Measurements from ENCODE around the gene TAL2. TPM values are rescaled to one million over a fixed set of nuclear protein-coding genes. Genes with fewer than 3 reads are reported as not detected.

The TAL2 gene
- polyA plus RNA-seq, 1 donor = 0.58 TPM

DNA sequence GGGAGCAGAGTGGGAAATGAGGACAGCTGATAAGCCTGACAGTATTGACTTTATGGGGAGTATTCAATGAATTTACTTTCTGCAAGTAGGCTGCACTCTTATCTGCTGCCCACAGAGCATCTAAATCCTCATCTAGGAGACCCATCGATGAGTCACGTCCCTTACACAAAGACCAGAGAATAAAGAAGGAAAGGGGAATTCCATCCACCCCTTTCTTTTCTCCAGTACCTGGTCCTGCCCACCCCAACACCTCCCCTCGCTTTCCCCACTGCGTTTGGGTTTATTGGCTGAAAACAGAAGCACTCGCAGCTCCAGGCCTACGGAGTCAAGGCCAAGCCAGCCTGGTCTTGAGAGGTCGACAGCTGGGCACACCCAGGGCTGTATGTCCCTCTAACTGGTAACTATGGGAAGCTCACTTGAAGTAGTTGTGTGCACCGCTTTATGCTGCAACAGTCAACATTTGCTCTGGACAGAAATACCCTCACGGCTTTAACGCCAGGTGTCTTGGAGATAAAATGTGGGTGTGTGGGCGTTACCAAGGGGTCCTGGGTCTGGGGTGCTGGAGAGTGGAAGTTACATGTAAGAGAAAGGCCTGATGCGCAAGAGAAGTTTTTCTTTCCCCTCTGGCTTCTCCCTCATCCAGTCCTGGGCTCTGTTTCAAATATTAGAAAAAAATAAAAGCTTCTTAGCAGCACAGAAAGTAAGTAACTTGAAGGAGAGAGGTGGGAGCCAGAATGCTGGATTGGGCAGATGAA lies 14.5 kb upstream of the TAL2 start:
- H3K27ac ChIP-seq (ENCODE audit: low read length) = no peak overlapping the region
- no peaks in the 10 kb centered on the region for H3K9me3 ChIP-seq (ENCODE audit: control insufficient read depth, low read depth, low read length)
- H3K4me3 ChIP-seq (ENCODE audit: low read length) = no peak overlapping the region
- DNase-seq = no peak
- H3K27me3 ChIP-seq (ENCODE audit: control insufficient read depth, insufficient read depth, low read length) = no peaks in the 10 kb centered on the region
- no peaks in the 10 kb centered on the region for H3K4me1 ChIP-seq (ENCODE audit: control insufficient read depth, insufficient read depth, low read length)
- WGBS (ENCODE audit: insufficient coverage, low lambda C conversion rate) = 100% methylated on average over 1 of the region's 12 CpGs
- no peaks in the 10 kb centered on the region for H3K36me3 ChIP-seq (ENCODE audit: control insufficient read depth, insufficient read depth, low read length)

DNA sequence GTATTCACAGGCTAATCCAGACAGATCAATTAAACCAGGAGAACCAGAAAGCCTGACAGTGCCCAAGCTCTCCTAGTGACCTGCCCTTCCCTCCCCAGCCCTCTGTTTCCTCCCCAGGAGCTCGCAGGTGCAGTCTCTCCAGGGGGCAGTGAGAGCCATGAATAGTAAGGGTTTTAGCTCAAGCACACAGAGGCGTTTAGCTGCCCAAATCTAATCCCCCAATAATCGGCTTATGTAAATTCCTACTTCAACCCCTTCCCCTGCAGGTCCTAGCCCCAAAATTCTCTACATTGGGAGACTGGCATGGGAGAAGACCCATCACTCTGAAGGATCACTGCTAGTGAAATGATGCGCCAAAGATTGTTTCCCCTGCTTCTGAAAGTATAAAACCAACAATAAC lies 10.5 kb upstream of the TAL2 start:
- no peak for DNase-seq
- Histone ChIP-seq H3K27me3 (ENCODE audit: control insufficient read depth, insufficient read depth, low read length) (peaks cover 12% of the 10 kb centered on the region), H3K4me3 (ENCODE audit: low read length) (no peak overlapping the region), H3K9me3 (ENCODE audit: control insufficient read depth, low read depth, low read length) (no peaks in the 10 kb centered on the region), H3K27ac (ENCODE audit: low read length) (no peak overlapping the region), H3K4me1 (ENCODE audit: control insufficient read depth, insufficient read depth, low read length) (no peaks in the 10 kb centered on the region), H3K36me3 (ENCODE audit: control insufficient read depth, insufficient read depth, low read length) (no peaks in the 10 kb centered on the region)
- no CpG with 5 or more reads among the region's 4 CpGs for WGBS (ENCODE audit: insufficient coverage, low lambda C conversion rate)

DNA sequence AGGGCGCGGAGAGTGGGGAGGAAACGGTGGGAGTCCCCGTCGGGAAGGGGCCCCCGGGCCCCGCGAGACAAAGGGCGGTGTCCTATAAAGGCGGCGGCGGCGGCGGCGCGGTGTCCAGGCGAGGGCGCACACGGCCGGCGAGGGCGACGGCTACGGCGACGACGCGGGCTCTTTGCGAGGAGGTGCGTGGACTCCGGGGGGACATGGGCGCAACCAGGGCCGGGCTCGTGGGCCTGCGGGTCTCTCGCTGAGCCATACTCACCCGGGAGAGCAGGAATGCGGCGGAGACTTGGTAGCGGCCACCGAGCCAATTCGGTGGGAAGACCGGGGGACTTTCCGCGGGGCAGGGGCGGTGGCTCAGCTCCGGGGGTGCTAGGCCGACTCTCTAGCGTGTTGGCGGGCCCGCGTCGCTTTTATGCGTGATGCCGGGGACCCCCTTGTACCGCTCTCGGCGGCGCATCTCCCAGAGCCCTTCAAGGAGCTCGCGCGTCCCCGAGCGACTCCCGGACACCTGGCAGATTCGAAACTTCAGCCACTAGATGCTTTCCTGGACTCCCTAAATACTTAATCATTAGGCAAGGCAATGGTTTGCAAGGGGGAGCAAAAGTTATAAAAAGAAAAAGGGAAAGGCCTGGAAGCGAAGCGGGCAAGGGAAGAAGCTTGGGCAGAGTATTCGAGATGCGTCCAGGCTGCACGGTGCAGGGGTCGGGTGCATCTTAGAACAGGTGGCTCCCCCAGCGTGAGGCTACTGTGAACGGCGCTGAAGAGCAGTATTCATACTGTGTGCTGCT lies 5.9 kb upstream of the TAL2 start:
- no CpG with 5 or more reads among the region's 75 CpGs for WGBS (ENCODE audit: insufficient coverage, low lambda C conversion rate)

DNA sequence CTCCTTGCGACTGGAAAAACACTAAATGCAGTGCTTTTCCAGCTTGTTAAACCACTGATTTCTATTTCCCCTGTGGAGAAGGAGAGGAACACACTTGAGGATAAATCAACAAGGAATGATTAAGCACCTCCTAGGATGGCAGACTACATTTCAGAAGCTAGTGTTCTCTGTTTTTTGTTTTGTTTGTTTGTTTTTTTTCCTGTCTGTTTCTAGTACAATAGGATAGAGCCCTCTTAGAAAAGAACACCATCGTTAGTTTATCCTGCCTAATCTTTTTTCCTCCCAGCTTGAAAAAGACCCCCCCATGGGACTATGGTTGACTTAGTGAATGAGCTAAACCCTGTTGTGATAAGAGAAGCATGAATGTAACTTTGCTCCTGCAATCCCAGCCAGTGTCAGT lies 3.9 kb upstream of the TAL2 start:
- DNase-seq = no peak
- no peak overlapping the region for H3K27ac ChIP-seq (ENCODE audit: low read length)
- H3K27me3 ChIP-seq (ENCODE audit: control insufficient read depth, insufficient read depth, low read length) = peaks cover 19% of the 10 kb centered on the region
- no CpG with 5 or more reads among the region's 2 CpGs for WGBS (ENCODE audit: insufficient coverage, low lambda C conversion rate)
- H3K9me3 ChIP-seq (ENCODE audit: control insufficient read depth, low read depth, low read length) = no peaks in the 10 kb centered on the region
- peaks cover 3% of the 10 kb centered on the region for H3K4me1 ChIP-seq (ENCODE audit: control insufficient read depth, insufficient read depth, low read length)
- no peak overlapping the region for H3K4me3 ChIP-seq (ENCODE audit: low read length)
- H3K36me3 ChIP-seq (ENCODE audit: control insufficient read depth, insufficient read depth, low read length) = no peaks in the 10 kb centered on the region

More for the DNA sequence above, 5.9 kb upstream of the TAL2 start:
- H3K4me1 ChIP-seq (ENCODE audit: control insufficient read depth, insufficient read depth, low read length) = peaks cover 3% of the 10 kb centered on the region
- DNase-seq = peak; percentile 9 to 47
- H3K27ac ChIP-seq (ENCODE audit: low read length) = no peak overlapping the region
- no peaks in the 10 kb centered on the region for H3K36me3 ChIP-seq (ENCODE audit: control insufficient read depth, insufficient read depth, low read length)
- no peaks in the 10 kb centered on the region for H3K9me3 ChIP-seq (ENCODE audit: control insufficient read depth, low read depth, low read length)
- peak overlapping the region; percentile 48 for H3K4me3 ChIP-seq (ENCODE audit: low read length)
- peaks cover 19% of the 10 kb centered on the region for H3K27me3 ChIP-seq (ENCODE audit: control insufficient read depth, insufficient read depth, low read length)

DNA sequence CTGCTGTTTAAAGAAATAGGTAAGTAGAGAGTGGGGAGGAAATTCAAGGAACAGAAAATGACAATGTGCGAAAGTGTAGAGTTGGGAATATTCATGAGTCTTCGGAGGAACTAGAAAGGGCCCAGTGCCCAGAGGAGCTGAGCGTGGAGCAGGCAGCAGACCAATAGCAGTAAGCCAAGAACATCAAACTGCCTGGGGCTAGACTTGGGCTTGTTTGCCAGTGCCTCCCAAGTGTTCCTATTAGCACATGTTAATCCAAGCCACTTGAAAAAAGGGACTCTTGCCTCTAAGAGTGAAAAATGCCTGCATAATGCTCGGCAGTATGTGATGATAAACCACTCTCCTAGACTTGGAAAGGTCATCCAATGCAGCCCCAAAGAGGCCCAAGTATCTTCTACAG lies 1.2 kb upstream of the TAL2 start:
- H3K9me3 ChIP-seq (ENCODE audit: control insufficient read depth, low read depth, low read length) = no peaks in the 10 kb centered on the region
- no peak for DNase-seq

DNA sequence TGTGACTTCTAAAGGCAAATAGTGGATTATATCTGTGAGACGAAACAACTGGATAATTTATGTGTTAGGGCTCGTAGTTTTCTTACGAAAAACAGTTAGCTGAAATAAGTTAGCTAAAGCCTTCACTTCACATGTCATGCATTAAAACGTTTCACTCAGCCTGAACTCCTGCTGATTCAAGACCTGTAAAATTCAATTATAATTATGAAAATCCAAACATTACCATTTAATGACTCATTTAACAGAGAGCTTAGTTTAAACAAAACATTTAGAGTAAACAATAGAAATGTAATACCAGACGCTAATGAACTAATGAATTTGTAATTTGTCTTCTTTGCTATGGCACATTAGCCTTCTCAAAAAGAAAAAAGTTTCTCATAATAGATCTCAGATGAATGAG lies 1.7 kb downstream of the TAL2 start:
- no peak for DNase-seq
- Histone ChIP-seq H3K27ac (ENCODE audit: low read length) (no peak overlapping the region), H3K27me3 (ENCODE audit: control insufficient read depth, insufficient read depth, low read length) (no peaks in the 10 kb centered on the region), H3K4me1 (ENCODE audit: control insufficient read depth, insufficient read depth, low read length) (no peaks in the 10 kb centered on the region), H3K4me3 (ENCODE audit: low read length) (no peak overlapping the region), H3K36me3 (ENCODE audit: control insufficient read depth, insufficient read depth, low read length) (no peaks in the 10 kb centered on the region), H3K9me3 (ENCODE audit: control insufficient read depth, low read depth, low read length) (no peaks in the 10 kb centered on the region)
- WGBS (ENCODE audit: insufficient coverage, low lambda C conversion rate) = 66% methylated on average over 3 of the region's 5 CpGs

More for the DNA sequence above, 1.2 kb upstream of the TAL2 start:
- no CpG with 5 or more reads among the region's 4 CpGs for WGBS (ENCODE audit: insufficient coverage, low lambda C conversion rate)
- Histone ChIP-seq H3K4me3 (ENCODE audit: low read length) (no peak overlapping the region), H3K36me3 (ENCODE audit: control insufficient read depth, insufficient read depth, low read length) (no peaks in the 10 kb centered on the region), H3K27me3 (ENCODE audit: control insufficient read depth, insufficient read depth, low read length) (peaks cover 14% of the 10 kb centered on the region), H3K27ac (ENCODE audit: low read length) (no peak overlapping the region), H3K4me1 (ENCODE audit: control insufficient read depth, insufficient read depth, low read length) (peaks cover 3% of the 10 kb centered on the region)

DNA sequence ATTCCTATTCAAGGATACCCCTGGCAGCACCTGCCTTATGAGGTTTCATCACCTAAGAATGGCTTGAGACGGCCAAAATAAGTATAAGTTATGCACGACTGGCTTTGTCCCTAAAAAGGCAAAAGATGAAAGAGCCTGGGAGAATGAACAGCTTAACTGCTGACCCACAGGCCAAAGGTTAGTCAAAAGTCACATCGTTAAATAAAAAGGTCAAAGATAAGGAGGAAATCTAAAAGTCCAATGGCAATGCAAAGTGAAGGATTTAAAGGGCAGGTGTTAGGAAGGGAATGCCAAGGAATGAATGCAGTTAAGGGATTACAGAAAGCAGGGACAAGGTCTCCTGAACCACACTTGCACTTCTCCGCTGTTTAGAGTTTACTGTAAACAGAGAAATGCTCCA lies 5.6 kb downstream of the TAL2 start:
- no peak for DNase-seq

DNA sequence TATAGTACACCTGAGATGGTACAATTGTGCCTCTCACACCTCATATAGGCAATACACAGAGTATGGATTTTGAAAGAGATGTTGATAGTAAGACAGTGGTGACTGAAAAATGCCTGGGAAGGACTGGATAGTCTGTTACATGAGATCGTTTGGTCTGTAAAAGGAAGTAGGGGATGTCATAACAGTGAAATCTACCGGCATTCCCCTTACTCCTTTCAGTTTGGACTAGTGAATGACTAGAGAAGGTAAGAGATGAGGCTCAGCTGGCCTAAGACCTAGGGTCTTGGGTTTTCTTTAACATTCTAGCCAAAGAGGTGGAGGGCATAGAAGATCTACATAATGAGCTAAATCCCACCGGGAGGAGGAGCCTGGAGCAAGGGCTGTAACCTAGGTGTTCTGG lies 8.1 kb downstream of the TAL2 start:
- Histone ChIP-seq H3K27me3 (ENCODE audit: control insufficient read depth, insufficient read depth, low read length) (no peaks in the 10 kb centered on the region), H3K4me3 (ENCODE audit: low read length) (no peak overlapping the region), H3K36me3 (ENCODE audit: control insufficient read depth, insufficient read depth, low read length) (no peaks in the 10 kb centered on the region), H3K27ac (ENCODE audit: low read length) (no peak overlapping the region), H3K4me1 (ENCODE audit: control insufficient read depth, insufficient read depth, low read length) (no peaks in the 10 kb centered on the region), H3K9me3 (ENCODE audit: control insufficient read depth, low read depth, low read length) (no peaks in the 10 kb centered on the region)
- no peak for DNase-seq
- WGBS (ENCODE audit: insufficient coverage, low lambda C conversion rate) = 67% methylated on average over 1 of the region's 3 CpGs

More for the DNA sequence above, 5.6 kb downstream of the TAL2 start:
- Histone ChIP-seq H3K4me1 (ENCODE audit: control insufficient read depth, insufficient read depth, low read length) (no peaks in the 10 kb centered on the region), H3K27ac (ENCODE audit: low read length) (no peak overlapping the region), H3K4me3 (ENCODE audit: low read length) (no peak overlapping the region), H3K27me3 (ENCODE audit: control insufficient read depth, insufficient read depth, low read length) (no peaks in the 10 kb centered on the region), H3K9me3 (ENCODE audit: control insufficient read depth, low read depth, low read length) (no peaks in the 10 kb centered on the region), H3K36me3 (ENCODE audit: control insufficient read depth, insufficient read depth, low read length) (no peaks in the 10 kb centered on the region)
- 25% methylated on average over 3 of the region's 4 CpGs for WGBS (ENCODE audit: insufficient coverage, low lambda C conversion rate)

DNA sequence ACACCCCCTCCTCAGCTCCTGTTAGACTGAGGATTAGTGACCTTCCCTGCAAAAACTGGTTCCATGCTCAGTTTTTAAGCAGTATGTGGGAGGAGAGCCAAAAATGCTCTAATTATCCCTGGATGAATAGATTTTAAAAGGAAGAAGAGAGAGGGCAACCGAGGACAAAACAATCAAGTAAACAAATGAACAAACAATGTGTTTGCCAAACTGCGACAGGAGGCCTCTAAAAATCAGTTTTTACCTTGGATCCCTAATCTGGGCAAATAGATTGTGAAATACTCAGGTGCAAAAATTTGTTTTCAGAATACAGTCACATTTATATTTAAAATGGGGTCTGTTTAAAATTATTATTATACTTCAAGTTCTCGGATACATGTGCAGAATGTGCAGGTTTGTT lies 8.5 kb downstream of the TAL2 start:
- Histone ChIP-seq H3K4me3 (ENCODE audit: low read length) (no peak overlapping the region), H3K36me3 (ENCODE audit: control insufficient read depth, insufficient read depth, low read length) (no peaks in the 10 kb centered on the region), H3K27me3 (ENCODE audit: control insufficient read depth, insufficient read depth, low read length) (no peaks in the 10 kb centered on the region), H3K9me3 (ENCODE audit: control insufficient read depth, low read depth, low read length) (no peaks in the 10 kb centered on the region), H3K4me1 (ENCODE audit: control insufficient read depth, insufficient read depth, low read length) (no peaks in the 10 kb centered on the region), H3K27ac (ENCODE audit: low read length) (no peak overlapping the region)
- 78% methylated on average over 3 of the region's 3 CpGs for WGBS (ENCODE audit: insufficient coverage, low lambda C conversion rate)
- DNase-seq = no peak

DNA sequence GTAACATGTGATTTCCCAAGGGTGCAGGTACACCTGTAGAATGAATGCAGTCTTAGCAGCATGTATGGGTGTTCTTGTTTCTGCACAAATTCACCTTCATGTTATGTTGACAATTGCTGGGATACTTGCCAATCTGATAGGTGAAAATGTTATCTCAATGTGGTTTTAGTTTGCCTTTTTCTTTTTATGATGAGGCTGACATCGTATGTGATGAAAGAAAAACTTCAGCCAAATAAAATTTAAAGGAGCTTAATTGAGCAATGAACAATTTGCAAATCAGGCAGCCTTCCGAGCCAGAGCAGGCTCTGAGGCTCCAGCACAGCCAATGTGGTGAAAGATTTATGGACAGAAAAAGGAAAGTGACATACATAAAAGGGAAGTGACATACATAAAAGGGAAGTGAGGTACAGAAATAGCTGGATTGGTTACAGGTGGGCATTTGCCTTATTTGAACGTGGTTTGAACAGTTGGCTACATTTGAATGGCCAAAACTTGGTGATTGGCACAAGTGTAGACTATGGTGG lies 10.5 kb downstream of the TAL2 start:
- H3K4me1 ChIP-seq (ENCODE audit: control insufficient read depth, insufficient read depth, low read length) = no peaks in the 10 kb centered on the region
- H3K9me3 ChIP-seq (ENCODE audit: control insufficient read depth, low read depth, low read length) = no peaks in the 10 kb centered on the region
- H3K27ac ChIP-seq (ENCODE audit: low read length) = no peak overlapping the region
- no peaks in the 10 kb centered on the region for H3K36me3 ChIP-seq (ENCODE audit: control insufficient read depth, insufficient read depth, low read length)
- H3K4me3 ChIP-seq (ENCODE audit: low read length) = no peak overlapping the region
- WGBS (ENCODE audit: insufficient coverage, low lambda C conversion rate) = 100% methylated on average over 1 of the region's 3 CpGs
- DNase-seq = no peak
- no peaks in the 10 kb centered on the region for H3K27me3 ChIP-seq (ENCODE audit: control insufficient read depth, insufficient read depth, low read length)
